COR-L47 (cell line): Measurements from ENCODE around the gene SNX33.
"Not testable (repeated sequence)": the region's sequence is repeated elsewhere in the genome, so short reads cannot be mapped to it uniquely, and the experiment has no call there.

Source experiments
- DNase-seq: peaks from one replicate; lab custom pipeline; 2025; lab: John Stamatoyannopoulos, UW

The SNX33 gene

DNA sequence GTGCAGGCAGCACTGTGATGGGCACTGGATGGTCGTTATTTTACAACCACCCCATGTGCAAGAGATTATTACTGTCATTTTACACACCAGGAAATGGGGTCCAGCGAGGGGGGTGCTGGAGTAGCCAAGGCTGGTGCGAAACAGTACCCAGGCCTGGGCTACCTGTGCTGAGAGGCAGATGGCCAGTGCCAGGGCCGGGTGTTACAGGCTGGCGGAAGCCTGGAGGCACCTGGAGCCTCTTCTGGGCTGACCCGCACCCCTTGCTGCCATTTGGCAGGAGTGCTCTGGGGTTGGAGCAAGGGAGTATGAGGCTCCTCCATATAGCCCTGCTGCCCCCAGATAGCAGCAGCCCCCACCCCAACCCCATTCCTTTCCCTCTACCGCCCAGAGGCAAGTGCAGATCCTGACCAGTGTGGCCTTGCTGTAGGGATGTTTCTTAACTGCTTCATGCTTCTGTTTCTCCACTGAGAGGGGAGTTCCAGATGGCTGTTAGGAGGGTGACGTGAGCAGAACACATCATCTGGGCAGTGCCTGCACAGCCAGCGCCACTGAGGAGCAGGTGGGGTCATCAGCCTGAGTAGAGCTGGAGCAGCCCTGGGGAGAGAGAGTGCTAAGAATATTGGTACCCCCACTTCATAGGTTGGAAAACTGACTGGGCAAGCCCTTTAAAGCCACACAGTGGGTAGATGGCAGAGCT lies 15.3 kb downstream of the SNX33 start:
- DNase-seq = no peak

DNA sequence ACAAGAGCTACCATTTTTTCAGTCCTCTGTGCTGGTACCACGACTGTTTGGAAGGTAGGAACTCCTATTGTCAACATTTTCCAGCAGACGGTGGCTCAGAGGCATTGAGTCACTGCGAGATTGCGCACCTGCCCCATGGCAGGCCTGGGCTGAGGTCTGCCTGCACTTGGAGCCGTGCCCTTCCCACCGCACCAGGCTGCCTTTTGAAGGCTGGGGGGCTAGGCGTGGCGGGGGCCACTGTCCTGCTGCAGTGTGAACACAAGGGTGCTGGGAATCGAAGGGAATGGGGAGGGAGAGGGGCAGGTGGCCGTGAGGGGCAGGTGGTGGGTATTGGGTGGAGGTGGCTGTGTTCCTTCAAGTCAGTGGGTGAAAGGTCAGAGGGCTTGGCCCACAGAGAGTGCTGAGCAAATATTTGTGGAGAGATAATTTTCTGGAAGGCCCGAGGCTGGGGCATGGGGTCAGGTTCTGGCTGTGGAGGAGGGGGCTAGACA lies 16.3 kb downstream of the SNX33 start:
- no peak for DNase-seq

DNA sequence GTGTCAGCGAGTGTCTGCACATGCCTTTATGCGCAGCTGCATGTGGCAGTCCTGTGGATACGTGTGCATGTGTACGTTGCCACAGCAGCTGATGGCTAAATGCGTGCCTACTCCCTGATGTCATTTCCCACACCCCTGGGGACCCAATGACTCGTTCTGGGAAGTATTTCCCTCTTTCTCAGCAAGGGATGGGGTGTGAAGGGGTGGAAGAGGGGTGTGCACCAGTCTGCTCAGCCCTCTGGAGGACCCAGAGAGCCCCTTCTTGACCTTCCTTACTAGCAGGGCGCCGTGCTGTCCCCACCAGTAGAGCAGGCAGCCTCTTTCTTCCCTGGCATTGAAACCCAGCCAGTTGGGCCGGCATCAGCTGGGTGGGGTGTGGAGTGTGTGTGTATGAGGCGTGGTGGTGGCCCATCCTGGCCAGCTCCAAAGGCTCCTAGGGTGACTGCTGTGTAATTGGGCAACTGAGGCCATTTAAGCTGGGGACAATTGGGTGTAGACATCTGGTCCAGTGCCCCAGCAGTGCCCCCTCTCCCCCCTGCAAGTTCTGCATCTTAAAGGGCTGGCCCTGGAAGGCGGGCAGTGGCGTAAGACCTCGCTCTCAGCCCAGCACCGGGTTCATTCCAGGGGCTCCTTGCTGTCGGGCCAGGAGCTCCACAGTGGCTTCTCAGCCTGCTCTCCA lies 19.2 kb downstream of the SNX33 start:
- no peak for DNase-seq

DNA sequence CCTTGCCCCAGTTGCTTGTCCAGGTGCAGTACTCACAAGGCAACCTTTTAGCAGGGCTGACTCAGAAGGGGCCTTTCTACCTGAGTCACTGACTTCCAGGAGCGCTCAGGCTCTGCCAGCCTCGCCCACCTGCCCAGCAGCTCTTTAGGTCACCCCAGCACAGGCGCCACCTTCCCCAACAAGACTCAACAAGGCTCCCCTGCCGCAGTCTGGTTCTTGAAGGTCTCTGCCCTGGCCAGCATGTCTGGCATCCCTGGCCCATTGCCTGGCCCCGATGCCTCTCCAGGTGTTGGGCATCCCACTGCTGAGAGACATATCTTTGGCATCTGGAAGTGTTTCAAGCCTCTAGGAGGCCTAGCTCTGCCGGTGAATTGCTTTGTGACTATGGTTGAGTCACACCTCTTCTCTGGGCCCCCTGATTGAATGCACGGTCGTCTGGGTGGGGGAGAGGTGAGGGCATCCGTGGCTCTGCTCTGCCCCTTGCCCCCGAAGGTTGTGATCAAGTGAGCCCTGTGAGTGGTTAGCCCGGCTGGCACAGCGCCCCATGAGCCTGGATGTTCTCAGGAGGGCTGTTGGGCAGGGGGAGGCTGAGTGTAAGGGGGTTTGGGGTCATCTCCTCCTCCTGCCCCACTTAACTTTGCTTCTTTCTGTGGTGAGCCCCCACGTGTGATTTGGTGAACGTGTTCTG lies 21.6 kb downstream of the SNX33 start:
- no peak for DNase-seq

DNA sequence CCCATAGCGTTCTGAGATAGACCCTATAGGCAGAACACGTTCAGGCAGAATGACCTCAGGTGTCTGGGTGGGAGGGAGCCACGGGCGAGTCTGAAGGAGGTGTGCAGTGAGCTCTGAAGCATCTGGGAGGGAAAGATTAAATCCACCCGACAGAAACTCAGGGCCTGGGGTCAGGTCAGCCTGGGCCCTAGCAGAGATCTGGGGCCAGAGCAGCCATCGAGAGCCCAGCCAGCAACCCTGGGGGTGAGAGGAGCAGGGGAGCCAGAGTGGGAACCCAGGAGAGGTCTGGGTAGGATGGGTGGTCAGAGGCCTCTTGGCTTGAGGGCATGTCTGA lies 22.1 kb downstream of the SNX33 start:
- no peak for DNase-seq

DNA sequence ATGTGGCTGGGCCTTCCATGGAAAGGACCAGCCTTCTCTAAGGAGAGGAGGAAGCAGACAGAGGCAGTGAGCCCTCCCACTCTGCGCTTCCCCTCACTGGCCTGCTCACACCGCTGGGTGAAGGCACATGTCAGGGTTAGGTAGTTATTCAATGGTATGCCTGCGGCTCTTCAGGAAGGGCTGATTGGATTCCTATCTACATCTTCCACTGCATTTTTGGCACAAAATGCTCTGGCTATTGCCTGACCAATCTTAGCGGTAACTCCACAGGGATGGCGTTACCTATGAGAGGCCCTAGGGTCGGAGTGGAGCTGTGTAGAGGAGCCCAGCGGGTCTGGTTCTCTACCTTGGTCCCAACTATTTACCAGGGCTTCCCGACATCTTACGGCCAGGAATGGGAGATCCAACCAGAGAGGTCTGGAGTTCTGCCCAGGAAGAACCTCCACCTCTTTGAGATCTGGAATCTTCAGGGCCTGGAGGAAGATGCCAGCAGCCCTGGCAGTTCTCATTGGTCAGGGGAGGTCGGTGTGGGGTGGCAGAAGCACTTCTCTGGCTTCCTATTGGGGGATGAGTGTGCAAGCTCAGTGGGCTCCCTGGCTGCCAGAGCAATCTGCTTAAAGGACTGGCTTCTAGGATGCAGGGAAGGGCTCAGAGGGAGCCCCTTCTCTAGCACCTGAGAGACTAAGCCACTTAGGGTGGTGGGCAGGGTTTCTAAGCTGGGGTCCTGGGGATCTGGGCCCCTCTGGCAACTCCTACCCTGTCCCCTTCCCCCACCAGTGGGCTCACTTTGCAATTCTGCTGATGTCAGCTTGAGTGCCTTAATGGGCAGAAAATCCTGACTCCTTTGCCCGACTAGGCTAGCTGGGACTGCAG lies 24.3 kb downstream of the SNX33 start:
- DNase-seq = no peak

DNA sequence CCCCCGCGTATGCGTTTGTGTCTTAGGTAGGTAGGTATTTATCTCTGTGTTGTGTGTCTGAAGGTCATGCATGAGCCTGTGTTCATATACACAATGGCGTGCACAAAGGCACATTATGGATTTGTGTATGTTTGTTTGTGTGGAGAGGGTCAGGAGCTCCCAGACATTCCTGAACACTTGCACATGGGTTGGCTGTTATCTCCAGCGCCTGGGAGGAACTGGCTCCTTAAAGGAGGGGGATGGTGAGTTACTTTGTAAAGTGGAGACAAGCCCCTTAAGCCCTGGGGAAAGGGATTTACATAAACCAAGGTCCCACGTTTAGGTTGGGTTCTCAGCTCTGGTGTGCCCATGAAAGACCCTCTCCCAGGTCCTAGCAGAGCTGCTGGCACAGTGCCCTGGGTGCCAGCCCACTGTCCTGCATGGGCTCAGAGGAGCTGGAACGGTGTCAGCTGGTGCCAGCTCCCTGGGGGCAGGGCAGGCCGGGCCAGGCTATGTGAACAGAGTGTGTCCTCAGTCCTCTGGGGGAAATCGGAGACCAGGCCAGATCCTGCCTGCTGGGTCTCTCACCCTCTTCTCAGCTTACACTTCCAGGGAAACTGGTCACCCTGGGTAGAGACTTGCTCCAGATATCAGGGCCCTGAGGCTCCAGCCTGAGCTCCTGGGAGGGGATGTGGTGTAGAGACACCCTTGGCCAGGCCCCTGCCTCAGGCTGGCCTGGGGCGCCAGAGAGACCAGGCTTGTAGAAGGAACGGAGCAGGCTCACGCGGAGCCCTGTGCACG lies 25.1 kb downstream of the SNX33 start:
- DNase-seq = no peak

DNA sequence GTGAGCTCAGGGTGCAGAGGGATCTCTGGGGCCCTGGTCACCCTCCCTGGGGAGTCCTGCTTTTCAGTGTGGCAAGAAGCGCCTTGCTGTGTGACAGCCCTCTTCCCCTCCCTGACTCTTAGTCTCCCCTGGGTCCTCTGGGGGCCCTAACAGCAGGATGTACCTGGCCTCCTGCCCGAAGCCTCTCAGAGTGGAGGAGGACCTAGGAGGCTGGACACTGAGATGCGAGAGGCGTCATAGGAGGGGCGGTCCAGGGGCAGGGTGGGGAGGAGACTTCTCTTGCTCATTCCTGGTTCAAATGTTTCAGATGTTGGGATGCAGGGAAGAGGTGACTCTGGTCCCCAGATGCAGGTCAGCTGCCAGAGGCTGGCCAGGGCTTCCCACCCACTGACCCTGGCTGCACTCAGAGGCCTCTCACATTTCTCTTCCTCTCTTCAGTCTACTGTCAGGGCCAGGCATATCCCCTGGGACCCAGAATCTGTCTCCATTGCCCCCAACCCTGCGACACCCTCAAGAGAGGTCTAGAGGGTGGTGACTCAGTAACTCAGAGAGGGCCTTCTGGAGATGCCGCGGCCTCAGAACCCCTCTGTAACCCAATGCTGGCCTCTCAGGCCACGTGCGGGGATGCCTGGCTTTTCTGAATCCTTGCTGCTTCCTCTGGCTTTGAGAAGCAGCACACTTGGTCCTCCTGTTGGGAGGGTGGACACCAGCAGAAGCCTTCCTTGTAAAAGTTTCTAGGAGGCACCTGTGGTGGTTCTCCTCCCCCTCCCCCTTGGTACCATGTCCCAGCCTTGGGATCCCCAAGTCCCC lies 25.9 kb downstream of the SNX33 start:
- DNase-seq = no peak

DNA sequence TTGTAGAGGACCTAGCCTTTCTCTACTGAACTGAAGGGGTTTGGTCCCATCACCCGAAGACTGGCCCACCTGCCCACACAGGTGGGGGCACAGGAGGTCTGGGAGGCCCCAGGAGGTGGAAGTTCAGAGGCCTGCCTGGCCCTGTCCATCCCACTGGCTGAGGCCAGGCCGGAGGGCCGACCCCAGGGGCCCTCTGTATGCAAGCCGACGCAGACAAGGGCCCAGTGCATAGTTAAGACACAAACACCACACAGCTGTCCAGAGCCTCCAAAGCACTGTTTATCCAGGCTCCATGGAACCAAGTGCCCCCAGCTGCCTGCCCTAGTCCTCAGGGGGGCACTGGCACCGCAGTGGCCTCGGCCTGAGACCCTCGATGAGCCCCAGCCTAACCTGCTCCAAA lies 26.7 kb downstream of the SNX33 start:
- DNase-seq = no peak

DNA sequence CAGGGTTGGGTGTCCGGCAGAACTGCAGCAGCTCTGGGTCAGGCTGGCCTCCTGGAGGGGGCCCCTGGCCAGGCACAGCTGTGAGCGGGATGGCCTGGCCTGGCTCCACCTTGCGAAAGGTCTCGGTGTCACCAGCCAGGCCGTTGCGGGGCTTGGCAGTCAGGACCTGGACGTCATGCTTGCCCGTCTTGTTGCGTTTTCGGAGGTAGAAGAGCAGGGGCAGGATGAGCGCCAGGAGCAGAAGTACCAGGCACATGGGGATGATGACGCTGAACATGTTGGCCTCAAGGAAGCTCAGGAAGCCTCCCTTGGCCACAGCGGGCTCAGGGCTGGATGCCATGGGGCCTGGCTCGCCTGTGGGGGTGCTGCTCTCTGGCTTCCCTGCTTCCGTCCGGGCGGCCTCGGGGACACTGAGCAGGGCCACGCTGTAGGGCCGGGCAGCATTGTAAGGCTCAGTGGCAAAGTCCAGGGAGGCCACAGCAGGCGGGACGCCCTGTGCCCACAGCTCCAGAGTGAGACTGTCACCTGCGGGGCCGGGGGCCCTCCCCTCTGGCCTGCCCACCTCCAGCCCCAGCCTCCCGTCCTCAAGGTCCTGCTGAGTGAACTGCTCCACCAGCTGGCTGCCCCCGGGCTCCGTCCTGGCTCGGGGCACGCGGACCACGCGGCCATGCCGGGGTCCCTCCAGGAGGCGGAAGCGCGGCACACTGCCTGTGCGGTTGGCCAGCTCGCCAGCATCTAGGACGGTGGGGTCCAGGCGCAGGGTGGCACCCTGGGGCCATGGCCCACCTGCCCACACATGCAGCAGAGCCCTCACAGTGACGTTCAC lies 28.1 kb downstream of the SNX33 start:
- DNase-seq = no peak

DNA sequence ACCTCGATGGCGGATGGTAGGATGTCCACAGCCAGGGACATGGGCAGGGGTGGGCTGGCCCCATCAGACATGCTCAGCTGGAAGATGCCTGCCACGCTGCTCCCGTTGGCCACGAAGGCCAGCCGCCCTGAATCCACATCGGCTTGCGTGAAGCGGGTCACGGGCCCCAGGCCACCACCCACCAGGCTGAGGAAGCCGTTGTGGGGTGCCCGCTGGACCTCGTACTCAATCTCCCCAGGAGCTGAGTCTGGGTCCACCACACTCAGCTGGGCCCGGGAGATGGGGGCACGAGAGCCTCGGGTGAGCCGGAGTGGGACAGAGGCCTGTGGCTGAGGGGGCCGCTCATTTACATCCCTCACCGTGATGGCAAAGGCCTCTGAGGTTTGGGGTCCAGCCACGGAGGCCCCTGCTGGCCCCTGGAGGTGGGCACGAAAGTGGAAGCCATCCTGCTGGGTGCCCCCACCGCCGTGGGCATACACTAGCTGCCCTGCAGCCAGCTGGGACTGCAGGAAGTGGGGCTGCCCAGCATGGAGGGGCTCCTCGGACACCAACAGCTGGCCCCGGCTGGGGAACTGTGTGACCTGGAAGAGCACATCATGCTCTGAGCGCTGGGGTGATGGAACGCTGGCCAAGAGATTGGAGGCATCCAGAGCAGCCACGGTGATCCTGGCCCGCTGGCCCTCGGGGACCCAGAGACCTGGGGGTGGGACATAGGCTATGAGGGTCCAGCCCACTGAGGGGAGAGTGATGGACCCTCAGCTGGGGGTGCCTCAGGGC lies 29.2 kb downstream of the SNX33 start:
- DNase-seq = no peak

DNA sequence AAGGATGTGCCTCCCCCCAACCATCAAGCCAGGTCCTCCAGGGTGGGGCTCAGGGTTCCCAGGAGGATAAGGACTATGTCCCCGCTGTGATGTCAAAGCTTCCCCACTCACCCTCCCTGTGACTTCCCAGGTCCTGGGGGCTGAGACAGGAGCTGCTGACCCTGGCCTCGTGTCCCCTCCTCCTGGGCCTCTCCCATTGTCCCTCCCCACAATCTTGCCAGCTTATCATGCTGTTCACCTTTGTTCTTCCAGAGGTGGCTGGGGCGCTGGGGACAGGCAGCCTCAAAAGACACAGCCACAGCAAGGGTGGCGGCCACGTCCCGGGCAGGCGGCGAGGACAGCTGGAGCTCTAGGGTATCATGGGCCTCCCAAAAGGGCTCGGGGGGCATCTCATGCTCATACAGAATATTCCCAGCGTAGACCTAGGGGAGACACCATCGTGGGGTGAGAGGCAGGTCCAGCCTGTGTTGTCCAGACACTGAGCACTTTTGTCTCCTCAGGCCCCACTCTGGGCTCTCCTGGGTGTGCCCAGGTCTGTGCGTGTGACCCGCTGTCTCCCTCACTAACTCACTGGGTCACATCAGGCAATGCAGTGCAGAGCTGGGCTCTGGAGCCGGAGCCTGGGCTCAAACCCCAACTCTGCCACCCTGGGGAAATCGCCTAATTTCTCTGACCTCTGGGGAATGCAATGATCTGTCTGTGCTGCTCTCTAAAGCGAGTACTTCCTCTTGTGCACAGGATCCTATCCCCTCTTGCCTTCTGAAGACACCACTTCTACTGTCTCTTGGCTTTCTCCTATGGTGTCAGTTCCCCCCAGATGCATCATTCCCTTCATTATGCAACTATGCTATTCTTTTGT lies 30.0 kb downstream of the SNX33 start:
- DNase-seq = no peak

DNA sequence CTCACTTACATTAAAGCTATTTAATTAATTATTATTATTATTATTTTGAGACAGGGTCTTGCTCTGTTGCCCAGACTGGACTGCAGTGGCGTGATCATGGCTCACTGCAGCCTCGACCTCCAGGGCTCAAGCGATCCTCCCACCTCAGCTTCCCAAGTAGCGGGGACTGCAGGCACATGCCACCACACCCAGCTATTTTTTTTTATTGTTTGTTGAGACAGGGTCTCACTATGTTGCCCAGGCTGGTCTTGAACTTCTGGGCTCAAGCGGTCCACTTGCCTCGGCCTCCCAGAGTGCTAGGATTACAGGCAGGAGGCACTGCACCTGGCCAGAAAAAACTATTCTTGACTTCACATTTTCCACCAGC lies 30.6 kb downstream of the SNX33 start:
- not testable (repeated sequence) for DNase-seq

DNA sequence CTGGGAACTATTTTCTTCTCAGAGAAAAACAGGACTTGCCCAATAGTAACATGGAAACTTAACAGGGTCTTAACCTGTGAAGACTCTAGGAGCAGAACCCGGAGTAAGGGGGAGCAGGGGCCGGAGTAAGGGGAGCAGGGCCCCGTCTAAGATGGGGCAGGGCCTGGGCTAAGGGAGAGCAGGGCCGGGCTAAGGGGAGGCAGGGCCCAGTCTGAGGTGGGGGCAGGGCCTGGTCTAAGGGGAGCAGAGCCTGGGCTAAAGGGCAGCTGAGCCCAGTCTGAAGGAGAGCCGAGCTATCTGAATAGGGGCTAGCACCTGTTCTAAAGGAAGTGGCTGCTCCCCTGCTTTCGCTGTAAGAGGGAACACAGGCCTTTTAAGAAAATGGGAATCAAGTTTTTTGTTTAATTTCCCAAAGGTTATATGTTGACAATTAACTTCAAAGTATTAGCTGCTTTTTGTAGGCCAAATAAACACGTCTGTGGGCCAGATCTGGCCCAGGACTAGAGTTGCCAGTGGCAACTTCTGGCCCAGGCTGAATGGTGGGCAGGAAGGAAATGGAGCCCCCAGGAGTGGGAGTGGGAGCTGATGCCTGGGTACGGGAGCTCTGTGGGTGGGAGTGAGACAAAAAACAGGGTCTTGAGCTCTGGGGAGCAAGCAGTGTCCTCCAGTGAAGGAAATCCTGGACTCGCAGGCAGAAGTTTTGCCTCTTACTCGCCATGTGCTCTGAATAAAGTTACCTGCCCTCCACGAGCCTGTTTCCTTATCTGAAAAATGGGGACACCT lies 32.5 kb downstream of the SNX33 start:
- no peak for DNase-seq

DNA sequence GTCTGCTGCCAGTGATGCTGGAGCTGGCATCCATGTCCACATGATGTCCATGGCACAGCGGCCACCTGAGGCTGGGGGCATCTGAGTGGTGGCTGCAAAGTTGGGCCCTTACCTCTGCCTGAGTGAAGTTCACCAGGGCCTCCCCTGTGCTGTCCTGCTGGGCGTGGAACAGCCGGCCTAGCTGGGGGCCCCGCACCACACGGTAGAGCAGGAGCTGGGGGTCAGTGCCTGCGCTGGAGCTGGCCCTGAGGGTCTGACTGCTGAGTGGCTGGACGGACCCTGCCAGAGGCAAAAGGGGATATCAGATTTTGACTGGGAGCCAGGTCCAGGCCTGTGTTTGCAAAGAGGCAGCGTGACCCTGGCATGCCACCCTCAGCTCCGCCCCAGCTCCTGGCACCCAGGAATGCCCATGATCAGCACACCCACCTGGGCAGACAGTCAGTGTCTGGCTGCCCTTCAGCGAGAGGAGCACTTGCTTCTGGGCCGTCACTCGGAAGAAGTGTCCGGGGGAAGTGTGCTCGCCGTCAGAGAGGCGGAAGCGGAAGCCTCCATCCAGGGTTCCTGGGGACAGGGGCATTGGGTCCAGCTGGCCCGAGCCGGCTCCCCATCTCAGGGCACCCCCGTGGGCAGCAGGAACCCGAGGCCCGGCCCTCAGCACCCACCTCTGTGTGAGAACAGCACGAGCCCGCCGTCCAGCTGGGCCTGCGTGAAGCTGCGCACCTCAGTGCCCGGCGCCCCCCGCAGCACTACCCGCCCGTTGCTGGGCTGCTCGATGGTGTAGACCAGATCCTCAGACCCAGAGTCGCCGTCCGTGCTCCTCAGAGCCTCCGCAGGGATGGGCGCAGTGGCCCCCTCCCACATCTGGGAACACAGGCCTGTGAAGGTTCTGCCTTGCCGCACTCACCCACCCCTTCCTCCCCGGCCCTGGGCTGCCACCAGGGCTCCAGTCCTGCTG lies 34.7 kb downstream of the SNX33 start:
- DNase-seq = no peak
